Left lung (tissue), 14 donors: ENCODE results near the gene ETNK1. TPM values are rescaled to one million over a fixed set of nuclear protein-coding genes. Genes with fewer than 3 reads are reported as not detected.

Source experiments
- ATAC-seq: fragments of 200-7000 bp; cut with Tn5 transposase; one replicate; pipeline ENCODE4 v1.9.1; 2020; ENCODE audit warnings: moderate library complexity
- DNase-seq, 4 donors: peaks; one replicate each; pipeline ENCODE4 v3.0.0-alpha.2; 2013 to 2020
- H3K27ac ChIP-seq, 2 donors: fragments of 200-600 bp; sonication (generic) in 1 of 2; one replicate each; pipeline versions ENCODE4 v1.5.0 to v1.8.0; 2020 to 2021
- H3K27me3 ChIP-seq, 2 donors: fragments of 200-600 bp; sonication (generic) in 1 of 2; one replicate each; pipeline versions ENCODE4 v1.5.0 to v1.8.0; 2020 to 2021
- H3K36me3 ChIP-seq, 2 donors: fragments of 200-600 bp; sonication (generic) in 1 of 2; one replicate each; pipeline versions ENCODE4 v1.5.0 to v1.8.0; 2020 to 2021
- H3K4me1 ChIP-seq, 2 donors: fragments of 200-600 bp; one replicate each; pipeline ENCODE4 v1.8.0; 2021
- H3K4me3 ChIP-seq, 2 donors: fragments of 200-600 bp; sonication (generic) in 1 of 2; one replicate each; pipeline versions ENCODE4 v1.5.0 to v1.8.0; 2020 to 2021; ENCODE audit warnings: mild to moderate bottlenecking in 1 of 2
- H3K9me3 ChIP-seq, 2 donors: fragments of 200-600 bp; sonication (generic) in 1 of 2; one replicate each; pipeline versions ENCODE4 v1.5.0 to v1.8.0; 2020 to 2021
- CTCF ChIP-seq, 2 donors: fragments of 200-600 bp; sonication (generic) in 1 of 2; IDR thresholded peaks; one replicate each; pipeline versions ENCODE4 v1.5.0 to v1.8.0; 2021; ENCODE audit warnings: antibody characterized with exemption in 2 of 2
- intact Hi-C, 2 donors: fragments of 100-400 bp; cut with DNase I; formaldehyde crosslinking; loops; one replicate each; pipeline versions ENCODE4 v1.11.2 to v1.14.2; 2022
- long read RNA-seq, 12 donors: library from polyadenylated mRNA in 2 of 12; unstranded in 2 of 12; transcript quantifications; one replicate each; pipeline ENCODE4 v2.0.0 and lab custom pipeline, GENCODE V29; 2019 to 2026
- polyA plus RNA-seq, 6 donors: library from polyadenylated mRNA; unstranded; fragments of 120-200 nt; gene quantifications; one replicate each; pipeline ENCODE4 v1.2.1, GENCODE V29; 2013; ENCODE audit not compliant: insufficient read length in 6 of 6
- total RNA-seq, 2 donors: library from RNA; stranded (reverse); fragmentation: NEBNext Ultra II Directional; extraction: Animal tissue kit (Norgen Biotek cat#: 25700); gene quantifications; one replicate each; pipeline ENCODE4 v1.2.1, GENCODE V29; 2021
- donor health status: DM: no; HTN: yes; CAD: no.
- donor health status: DM: no; HTN: no; CAD: no.

Gene ETNK1
- 10 to 100 TPM; 66.0 to 71.6 TPM for total RNA-seq
- 10 to 100 TPM; 55.4 to 73.7 (median 65.6) TPM for polyA plus RNA-seq
- long read RNA-seq, donor 1, full-length matches to known transcripts = 9 of 16 reads
- long read RNA-seq, donor 1, partial matches to known transcripts = 7 of 16 reads
- long read RNA-seq, donor 1, other reads (novel, unspliced or antisense) = 0 of 16 reads
- long read RNA-seq, donor 2, full-length matches to known transcripts = 20 of 29 reads
- long read RNA-seq, donor 2, partial matches to known transcripts = 9 of 29 reads
- long read RNA-seq, donor 2, other reads (novel, unspliced or antisense) = 0 of 29 reads
- long read RNA-seq, donor 3, full-length matches to known transcripts = 8 of 8 reads
- long read RNA-seq, donor 3, partial matches to known transcripts = 0 of 8 reads
- long read RNA-seq, donor 3, other reads (novel, unspliced or antisense) = 0 of 8 reads
- long read RNA-seq, donor 4, full-length matches to known transcripts = 4 of 4 reads
- long read RNA-seq, donor 4, partial matches to known transcripts = 0 of 4 reads
- long read RNA-seq, donor 4, other reads (novel, unspliced or antisense) = 0 of 4 reads
- long read RNA-seq, donor 5, full-length matches to known transcripts = 5 of 10 reads
- long read RNA-seq, donor 5, partial matches to known transcripts = 5 of 10 reads
- long read RNA-seq, donor 5, other reads (novel, unspliced or antisense) = 0 of 10 reads
- long read RNA-seq, donor 6, full-length matches to known transcripts = 1 of 1 reads
- long read RNA-seq, donor 6, partial matches to known transcripts = 0 of 1 reads
- long read RNA-seq, donor 6, other reads (novel, unspliced or antisense) = 0 of 1 reads
- long read RNA-seq, donor 7, full-length matches to known transcripts = 6 of 6 reads
- long read RNA-seq, donor 7, partial matches to known transcripts = 0 of 6 reads
- long read RNA-seq, donor 7, other reads (novel, unspliced or antisense) = 0 of 6 reads
- long read RNA-seq, donor 8, full-length matches to known transcripts = 3 of 3 reads
- long read RNA-seq, donor 8, partial matches to known transcripts = 0 of 3 reads
- long read RNA-seq, donor 8, other reads (novel, unspliced or antisense) = 0 of 3 reads
- long read RNA-seq, donor 9 = 0 reads
- long read RNA-seq, donor 10, full-length matches to known transcripts = 1 of 2 reads
- long read RNA-seq, donor 10, partial matches to known transcripts = 0 of 2 reads
- long read RNA-seq, donor 10, other reads (novel, unspliced or antisense) = 1 of 2 reads
- long read RNA-seq, donor 11, full-length matches to known transcripts = 19 of 19 reads
- long read RNA-seq, donor 11, partial matches to known transcripts = 0 of 19 reads
- long read RNA-seq, donor 11, other reads (novel, unspliced or antisense) = 0 of 19 reads
- long read RNA-seq, donor 12, full-length matches to known transcripts = 8 of 8 reads
- long read RNA-seq, donor 12, partial matches to known transcripts = 0 of 8 reads
- long read RNA-seq, donor 12, other reads (novel, unspliced or antisense) = 0 of 8 reads

GRCh38 chr12:22624870-22625761, at the start of gene ETNK1:
TSS of gene ETNK1 (plus strand) at chr12:22625171. CDS start at chr12:22625431, 260 bp downstream.
- no peaks in the 10 kb centered on the region for H3K9me3 ChIP-seq
- peak within 1 kb of the TSS; percentile 95 to 98 for H3K27ac ChIP-seq
- no peaks in the 10 kb centered on the region for H3K36me3 ChIP-seq
- no peaks in the 10 kb centered on the region for H3K27me3 ChIP-seq
- intact Hi-C loops = no loop called here
- H3K4me1 ChIP-seq = peaks cover 15 to 44% of the 10 kb centered on the region in 2 donors
- DNase-seq = peak; percentile 92 to 100 (median 96)
- TF ChIP-seq CTCF (IDR thresholded peaks at IDR 0.05) = no peak
- H3K4me3 ChIP-seq = peak within 1 kb of the TSS; percentile 72 to 74
- ATAC-seq = peak; percentile 98

- Histone ChIP-seq H3K9me3 (no peaks in the 10 kb centered on the region), H3K27me3 (no peaks in the 10 kb centered on the region), H3K27ac (no peak overlapping the region), H3K4me1 (no peaks in the 10 kb centered on the region), H3K36me3 (no peaks in the 10 kb centered on the region), H3K4me3 (no peak overlapping the region)
- ATAC-seq = no peak
- TF ChIP-seq CTCF (IDR thresholded peaks at IDR 0.05) = no peak
- no peak for DNase-seq
- intact Hi-C loops = no loop called here
Measured at GRCh38 chr12:22576065-22576464, 48.9 kb upstream of the ETNK1 start.

- no peak for DNase-seq
- no peak for ATAC-seq
- no peaks in the 10 kb centered on the region for H3K27me3 ChIP-seq
- intact Hi-C loops = no loop called here
- H3K9me3 ChIP-seq = no peaks in the 10 kb centered on the region
- no peaks in the 10 kb centered on the region for H3K4me1 ChIP-seq
- no peak overlapping the region for H3K4me3 ChIP-seq
- H3K27ac ChIP-seq = no peak overlapping the region
- no peaks in the 10 kb centered on the region for H3K36me3 ChIP-seq
- TF ChIP-seq CTCF (IDR thresholded peaks at IDR 0.05) = no peak
Measured at GRCh38 chr12:22576473-22576872, 48.5 kb upstream of the ETNK1 start.

- Histone ChIP-seq H3K4me1 (no peaks in the 10 kb centered on the region), H3K36me3 (no peaks in the 10 kb centered on the region), H3K27ac (no peak overlapping the region), H3K9me3 (no peaks in the 10 kb centered on the region), H3K27me3 (no peaks in the 10 kb centered on the region), H3K4me3 (no peak overlapping the region)
- ATAC-seq (no peak), DNase-seq (no peak)
- intact Hi-C loops = no loop called here
- TF ChIP-seq CTCF (IDR thresholded peaks at IDR 0.05) = no peak
Measured at GRCh38 chr12:22577667-22578066, 47.3 kb upstream of the ETNK1 start.
